Measurements from ENCODE around the gene RPS25. TPM values are rescaled to one million over a fixed set of nuclear protein-coding genes. Genes with fewer than 3 reads are reported as not detected.

The RPS25 gene
- total and polyA plus RNA-seq, 2 experiments from 2014 or later, result 1,058 to 1,502 TPM

- no peak for TF ChIP-seq EZH2 (IDR thresholded peaks at IDR 0.05; ENCODE audit: borderline replicate concordance)
- TF ChIP-seq CTCF (IDR thresholded peaks at IDR 0.05; ENCODE audit: poor library complexity), result no peak
- no peak for TF ChIP-seq EZH2phosphoT487 (IDR thresholded peaks at IDR 0.05; ENCODE audit: low read depth, severe bottlenecking, unreplicated experiment)
- H3K79me2 ChIP-seq, result no peaks in the 10 kb centered on the region
- no peak overlapping the region for H3K4me3 ChIP-seq
- no peak for DNase-seq (ENCODE audit: low spot score)
- H3K9me2 ChIP-seq (replicated peaks; ENCODE audit: insufficient read depth), result no peaks in the 10 kb centered on the region
- no peak overlapping the region for H2AFZ ChIP-seq
- H3K4me1 ChIP-seq (ENCODE audit: insufficient read depth), result no peaks in the 10 kb centered on the region
- no peak overlapping the region for H3K27ac ChIP-seq
- H3K27me3 ChIP-seq, result no peaks in the 10 kb centered on the region
- H3K4me2 ChIP-seq, result no peak overlapping the region
- 95% methylated on average over 6 of the region's 6 CpGs for WGBS (ENCODE audit: low lambda C conversion rate, missing lambda C conversion rate)
- no peaks in the 10 kb centered on the region for H4K20me1 ChIP-seq (ENCODE audit: insufficient read depth, poor library complexity, severe bottlenecking)
- no peaks in the 10 kb centered on the region for H3K9me3 ChIP-seq (ENCODE audit: low read depth)
- H3K36me3 ChIP-seq (replicated peaks; ENCODE audit: insufficient read depth, low read depth), result no peaks in the 10 kb centered on the region
Measured at GRCh38 chr11:119047205-119047604, 29.1 kb upstream of the RPS25 start.

- 99% methylated on average over 6 of the region's 6 CpGs for WGBS (ENCODE audit: low lambda C conversion rate, missing lambda C conversion rate)
Measured at GRCh38 chr11:119046489-119046888, 28.3 kb upstream of the RPS25 start.

GRCh38 chr11:119044708-119045107 is 26.6 kb upstream of the RPS25 start:
- H3K9me2 ChIP-seq (replicated peaks; ENCODE audit: insufficient read depth), result no peaks in the 10 kb centered on the region
- H3K9me3 ChIP-seq (ENCODE audit: low read depth), result no peaks in the 10 kb centered on the region
- H4K20me1 ChIP-seq (ENCODE audit: insufficient read depth, poor library complexity, severe bottlenecking), result no peaks in the 10 kb centered on the region
- H3K27me3 ChIP-seq, result no peaks in the 10 kb centered on the region
- H2AFZ ChIP-seq, result no peak overlapping the region
- no peak for DNase-seq (ENCODE audit: low spot score)
- TF ChIP-seq CTCF (IDR thresholded peaks at IDR 0.05; ENCODE audit: poor library complexity) (no peak), EZH2phosphoT487 (IDR thresholded peaks at IDR 0.05; ENCODE audit: low read depth, severe bottlenecking, unreplicated experiment) (no peak), EZH2 (IDR thresholded peaks at IDR 0.05; ENCODE audit: borderline replicate concordance) (no peak)
- H3K4me3 ChIP-seq, result no peak overlapping the region
- no peaks in the 10 kb centered on the region for H3K79me2 ChIP-seq
- no peaks in the 10 kb centered on the region for H3K4me1 ChIP-seq (ENCODE audit: insufficient read depth)
- no peak overlapping the region for H3K4me2 ChIP-seq
- no peak overlapping the region for H3K27ac ChIP-seq
- H3K36me3 ChIP-seq (replicated peaks; ENCODE audit: insufficient read depth, low read depth), result no peaks in the 10 kb centered on the region
- WGBS (ENCODE audit: low lambda C conversion rate, missing lambda C conversion rate), result 77% methylated on average over 6 of the region's 6 CpGs

More at GRCh38 chr11:119046489-119046888, 28.3 kb upstream of the RPS25 start:
- Histone ChIP-seq H3K9me2 (replicated peaks; ENCODE audit: insufficient read depth) (no peaks in the 10 kb centered on the region), H3K4me2 (no peak overlapping the region), H3K36me3 (replicated peaks; ENCODE audit: insufficient read depth, low read depth) (no peaks in the 10 kb centered on the region), H3K4me3 (no peak overlapping the region), H3K27ac (no peak overlapping the region), H3K4me1 (ENCODE audit: insufficient read depth) (no peaks in the 10 kb centered on the region), H2AFZ (no peak overlapping the region), H3K79me2 (no peaks in the 10 kb centered on the region), H4K20me1 (ENCODE audit: insufficient read depth, poor library complexity, severe bottlenecking) (no peaks in the 10 kb centered on the region), H3K9me3 (ENCODE audit: low read depth) (no peaks in the 10 kb centered on the region), H3K27me3 (no peaks in the 10 kb centered on the region)
- DNase-seq (ENCODE audit: low spot score), result no peak
- TF ChIP-seq EZH2phosphoT487 (IDR thresholded peaks at IDR 0.05; ENCODE audit: low read depth, severe bottlenecking, unreplicated experiment) (no peak), EZH2 (IDR thresholded peaks at IDR 0.05; ENCODE audit: borderline replicate concordance) (no peak), CTCF (IDR thresholded peaks at IDR 0.05; ENCODE audit: poor library complexity) (no peak)

- H4K20me1 ChIP-seq (ENCODE audit: insufficient read depth, poor library complexity, severe bottlenecking), result no peaks in the 10 kb centered on the region
- WGBS (ENCODE audit: low lambda C conversion rate, missing lambda C conversion rate), result 89% methylated on average over 9 of the region's 9 CpGs
- H3K9me2 ChIP-seq (replicated peaks; ENCODE audit: insufficient read depth), result no peaks in the 10 kb centered on the region
- no peak for DNase-seq (ENCODE audit: low spot score)
- no peak overlapping the region for H3K4me3 ChIP-seq
- H2AFZ ChIP-seq, result no peak overlapping the region
- no peaks in the 10 kb centered on the region for H3K27me3 ChIP-seq
- TF ChIP-seq EZH2phosphoT487 (IDR thresholded peaks at IDR 0.05; ENCODE audit: low read depth, severe bottlenecking, unreplicated experiment) (no peak), CTCF (IDR thresholded peaks at IDR 0.05; ENCODE audit: poor library complexity) (no peak), EZH2 (IDR thresholded peaks at IDR 0.05; ENCODE audit: borderline replicate concordance) (no peak)
- H3K27ac ChIP-seq, result no peak overlapping the region
- H3K36me3 ChIP-seq (replicated peaks; ENCODE audit: insufficient read depth, low read depth), result no peaks in the 10 kb centered on the region
- H3K79me2 ChIP-seq, result no peaks in the 10 kb centered on the region
- no peak overlapping the region for H3K4me2 ChIP-seq
- no peaks in the 10 kb centered on the region for H3K9me3 ChIP-seq (ENCODE audit: low read depth)
- H3K4me1 ChIP-seq (ENCODE audit: insufficient read depth), result no peaks in the 10 kb centered on the region
Measured at GRCh38 chr11:119042927-119043326, 24.8 kb upstream of the RPS25 start.

All from hepatocyte (in vitro differentiated cells).